ENCODE measurements around the gene KYNU.

Gene KYNU

DNA sequence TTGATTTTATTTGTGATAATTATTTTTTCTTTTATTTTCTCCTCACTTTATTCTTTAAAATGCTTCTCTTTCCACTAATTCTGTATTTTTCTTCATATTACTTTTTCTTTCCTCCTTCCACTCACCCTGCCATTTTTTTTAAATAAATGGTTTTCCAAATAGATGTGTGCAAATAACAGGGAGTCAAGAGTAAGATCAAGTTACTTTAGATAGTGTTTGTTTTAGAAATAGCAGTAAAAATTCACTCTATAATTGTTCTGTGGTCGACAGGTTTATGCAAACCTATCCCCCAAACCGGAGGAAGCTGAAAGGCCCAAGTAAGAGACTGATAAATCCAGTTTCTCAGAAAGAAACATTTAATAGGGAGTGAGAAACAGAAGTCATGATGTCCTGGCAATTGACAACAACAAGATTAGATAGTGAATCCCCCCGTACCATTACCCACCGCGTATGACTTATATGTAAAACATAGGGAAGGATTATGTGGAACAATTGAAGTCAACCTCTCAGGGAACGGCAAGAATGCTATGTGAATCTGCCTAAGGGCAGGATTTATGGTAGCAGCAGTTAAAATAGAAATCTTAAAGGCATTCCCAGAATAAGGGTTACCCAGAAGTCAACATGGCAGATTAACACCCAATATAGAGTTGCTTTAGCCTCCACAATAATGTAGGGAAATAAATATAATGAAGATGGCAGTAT, 75.5 kb downstream of the KYNU start:
- in situ Hi-C loops (cut with MboI; ENCODE audit: low sequenced_read_pairs): no loop called here

DNA sequence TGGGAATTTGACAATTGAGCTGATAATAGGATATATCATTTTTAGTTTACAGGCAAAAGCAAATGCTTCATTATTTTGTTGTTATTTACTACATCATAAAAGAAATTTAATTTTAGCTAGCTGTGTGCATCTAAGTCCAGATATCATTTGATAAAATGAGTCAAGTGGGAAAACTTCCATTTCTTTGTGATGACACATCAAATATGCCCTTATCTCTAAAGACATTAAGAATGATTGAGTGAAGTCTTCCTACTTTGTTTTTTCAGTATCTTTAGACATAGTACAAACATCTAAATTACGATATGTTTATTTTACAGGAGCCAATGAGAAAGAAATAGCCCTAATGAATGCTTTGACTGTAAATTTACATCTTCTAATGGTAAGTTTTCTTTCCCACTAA, 77.0 kb downstream of the KYNU start:
- in situ Hi-C loops (cut with MboI; ENCODE audit: low sequenced_read_pairs): no loop called here

DNA sequence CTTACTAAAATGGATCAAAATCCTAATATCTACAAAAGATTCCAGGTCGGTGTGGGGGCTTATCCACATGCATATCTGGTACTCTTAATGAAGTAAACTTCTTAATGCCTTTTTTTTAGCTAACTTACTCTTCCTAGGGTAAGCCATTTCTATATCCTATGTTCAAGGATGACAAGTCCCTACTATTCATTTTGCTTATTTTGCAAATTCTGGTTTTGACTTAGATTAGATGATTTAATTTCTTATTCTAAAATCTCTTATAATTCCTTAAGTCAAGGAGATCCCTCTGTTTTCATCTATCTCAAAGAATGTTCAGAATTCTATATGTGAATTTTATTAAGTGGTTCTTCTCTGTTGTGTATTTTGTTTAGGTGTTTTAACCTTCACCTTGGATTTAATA, 79.7 kb downstream of the KYNU start:
- in situ Hi-C loops (cut with MboI; ENCODE audit: low sequenced_read_pairs): no loop called here

DNA sequence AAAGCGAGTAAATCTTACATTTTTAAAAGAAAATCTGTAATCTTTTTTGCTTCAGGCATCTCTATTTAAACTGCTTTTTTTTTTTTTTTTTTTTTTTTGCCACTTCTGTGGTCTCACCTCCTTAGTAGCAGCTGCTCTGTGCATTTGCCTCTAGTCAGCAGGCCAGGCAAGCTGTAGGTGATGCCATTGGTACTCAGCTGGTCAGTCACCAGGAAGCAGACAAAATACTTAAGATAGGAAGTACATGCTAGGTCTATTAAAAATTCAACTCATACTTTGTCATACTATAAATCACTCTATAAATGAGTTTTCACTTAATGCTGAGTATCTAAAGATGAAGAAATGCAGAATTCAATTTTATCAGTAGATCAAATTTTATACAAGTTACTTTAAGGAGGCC, 83.7 kb downstream of the KYNU start:
- in situ Hi-C loops (cut with MboI; ENCODE audit: low sequenced_read_pairs): no loop called here

DNA sequence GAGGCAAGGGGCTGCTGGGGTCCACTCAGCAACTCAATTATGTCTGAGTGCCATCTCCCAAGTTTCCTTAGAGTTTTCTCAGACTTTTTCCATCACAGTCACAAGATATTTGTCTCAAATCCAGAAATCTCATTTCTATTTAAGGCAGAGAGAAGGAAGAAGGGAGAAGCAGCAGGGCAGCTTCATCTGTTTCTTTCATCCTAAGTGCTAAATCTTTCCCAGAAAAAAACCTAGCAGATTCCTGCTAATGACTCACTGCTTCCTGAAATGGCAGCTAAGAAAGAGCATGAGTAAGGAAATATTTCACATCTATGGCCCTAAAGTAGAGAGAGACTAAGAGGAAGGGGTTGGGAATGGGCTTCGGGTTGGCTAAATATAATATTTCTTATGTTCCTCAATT, 88.0 kb downstream of the KYNU start:
- in situ Hi-C loops (cut with MboI; ENCODE audit: low sequenced_read_pairs): no loop called here

- in situ Hi-C loops (cut with MboI; ENCODE audit: low sequenced_read_pairs): no loop called here
Measured at GRCh38 chr2:142966284-142966683, 88.8 kb downstream of the KYNU start.

DNA sequence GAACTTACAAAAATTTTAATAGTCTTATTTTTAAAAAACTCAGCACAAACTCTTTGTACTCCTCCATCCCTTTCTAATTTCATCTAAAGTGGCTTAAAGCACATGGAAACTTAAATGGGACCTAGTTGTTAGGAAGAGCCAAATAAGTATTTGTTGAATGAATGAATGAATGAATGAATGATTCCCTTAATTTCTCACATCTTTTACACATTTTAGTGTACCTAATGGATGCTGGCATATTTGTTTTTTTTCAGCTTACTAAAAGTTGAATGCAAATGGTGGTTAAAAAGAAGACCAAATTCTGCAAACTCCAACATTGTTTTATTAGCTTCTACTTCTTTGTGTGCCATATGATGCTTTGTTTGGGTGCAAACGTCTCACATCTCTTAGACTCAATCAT, 89.6 kb downstream of the KYNU start:
- in situ Hi-C loops (cut with MboI; ENCODE audit: low sequenced_read_pairs): no loop called here

DNA sequence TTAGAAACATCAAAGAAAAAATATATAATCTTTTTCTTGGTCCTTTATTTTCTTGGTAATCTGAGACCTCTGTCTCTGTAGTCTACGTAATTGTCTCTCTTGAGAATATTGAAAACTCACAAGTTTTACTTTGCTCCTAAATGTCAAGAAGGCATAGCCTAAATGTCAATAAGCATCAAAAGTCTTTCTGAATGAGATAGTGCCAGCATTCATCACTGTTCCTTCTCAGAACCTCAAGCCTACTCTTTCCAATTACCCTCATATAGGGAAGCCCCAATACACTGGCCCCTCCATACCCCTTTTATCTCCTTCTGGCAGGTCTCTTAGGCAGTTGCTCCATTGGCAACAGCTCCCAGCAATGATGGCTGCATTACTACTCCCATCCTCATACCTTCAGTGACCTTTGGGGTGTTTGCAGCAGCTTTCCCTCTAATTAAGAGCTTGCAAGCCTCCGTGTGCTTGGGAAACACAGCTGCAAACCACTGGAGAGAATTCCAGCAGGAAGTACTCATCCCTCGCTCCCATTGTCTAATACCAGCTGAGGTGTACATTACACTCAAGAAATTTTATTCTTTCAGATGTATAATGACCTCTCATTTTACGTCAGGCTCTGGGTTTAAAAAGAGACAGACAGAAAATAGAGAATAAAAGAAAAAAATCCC, 95.8 kb downstream of the KYNU start:
- in situ Hi-C loops (cut with MboI; ENCODE audit: low sequenced_read_pairs): no loop called here

GRCh38 chr2:142973822-142974207, 96.4 kb downstream of the KYNU start:
- in situ Hi-C loops (cut with MboI; ENCODE audit: low sequenced_read_pairs): no loop called here

DNA sequence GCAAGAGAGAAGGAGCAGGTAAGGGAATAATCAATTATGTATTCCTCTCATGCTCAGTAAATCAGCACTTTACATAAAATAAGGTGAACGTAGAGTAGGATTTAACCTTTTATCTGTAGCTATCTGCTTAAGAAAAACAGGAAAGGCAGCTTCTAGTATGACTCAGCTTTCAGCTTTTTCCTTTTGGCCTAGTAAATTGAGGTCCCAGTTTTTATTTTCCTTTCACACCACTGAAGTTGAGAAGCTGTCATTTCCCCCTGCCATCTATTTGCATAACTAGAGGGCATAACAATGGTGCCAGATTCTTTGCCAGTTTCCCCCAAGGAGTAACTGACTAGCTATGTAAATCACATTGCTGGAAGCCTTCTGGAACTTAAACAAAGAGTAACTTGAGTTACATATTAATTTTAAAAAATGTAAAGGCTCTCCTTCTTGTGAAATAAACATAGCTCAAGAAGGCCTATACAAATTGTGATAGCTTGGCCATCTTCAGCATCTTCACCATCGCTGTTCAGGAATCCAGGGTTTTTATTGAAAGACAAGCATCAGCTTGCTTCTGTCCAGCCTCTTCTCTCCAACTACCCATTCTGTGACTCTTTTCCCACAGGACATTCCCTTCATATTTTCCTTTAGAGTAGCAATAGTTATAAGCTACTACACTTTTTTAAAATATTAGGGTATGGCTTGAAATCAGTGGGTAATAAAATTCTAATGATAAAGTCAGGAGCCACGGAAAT, 97.0 kb downstream of the KYNU start:
- in situ Hi-C loops (cut with MboI; ENCODE audit: low sequenced_read_pairs): no loop called here

- in situ Hi-C loops (cut with MboI; ENCODE audit: low sequenced_read_pairs): no loop called here
Measured at GRCh38 chr2:142975239-142975638, 97.8 kb downstream of the KYNU start.

DNA sequence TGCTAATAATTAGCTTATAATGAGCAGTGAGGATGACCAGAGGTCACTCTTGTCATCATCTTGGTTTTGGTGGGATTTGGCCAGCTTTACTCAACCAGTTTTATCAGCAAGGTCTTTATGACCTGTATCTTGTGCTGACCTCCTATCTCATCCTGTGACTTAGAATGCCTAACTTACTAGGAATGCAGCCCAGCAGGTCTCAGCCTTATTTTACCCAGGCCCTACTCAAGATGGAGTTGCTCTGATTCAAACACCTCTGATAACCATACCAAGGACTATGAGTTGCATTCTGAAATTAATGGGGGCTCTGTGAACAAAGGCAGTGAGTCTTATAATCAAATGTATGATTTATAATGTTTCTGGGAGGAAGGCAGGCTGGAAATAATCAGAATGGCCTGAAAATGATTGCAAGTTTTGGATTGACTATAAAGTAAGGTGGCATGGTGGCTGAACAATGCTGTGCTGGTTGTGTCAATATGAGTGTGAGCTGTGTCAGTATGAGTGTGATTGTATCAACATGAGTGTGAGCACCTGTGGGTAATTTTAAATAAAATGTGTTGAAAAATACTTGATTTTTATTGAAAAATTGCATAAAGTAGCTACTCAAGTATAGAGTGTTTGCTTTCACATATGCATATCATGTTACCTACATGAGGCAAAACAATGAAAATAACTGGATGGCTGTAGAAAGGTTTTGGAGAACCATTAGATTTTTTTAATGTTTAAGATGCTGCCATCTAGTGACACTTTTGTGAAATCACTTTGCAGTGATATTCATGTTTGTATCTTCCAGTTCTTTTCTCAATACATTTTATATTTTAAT, 103.0 kb downstream of the KYNU start:
- in situ Hi-C loops (cut with MboI; ENCODE audit: low sequenced_read_pairs): no loop called here

DNA sequence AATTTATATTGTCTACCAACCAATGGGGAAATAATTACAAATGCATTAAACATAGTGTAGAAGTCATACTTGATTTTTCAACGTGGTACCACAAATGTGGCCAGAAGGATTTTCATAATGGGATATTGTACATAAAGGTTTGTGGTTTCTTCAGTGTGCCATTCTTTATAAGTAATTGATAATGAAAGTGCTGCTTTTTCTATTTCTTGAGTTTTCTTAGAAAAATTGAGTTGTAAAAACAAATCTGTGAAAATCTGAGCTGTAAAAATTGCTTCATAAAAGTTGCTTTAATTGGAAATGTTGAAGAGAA, 103.6 kb downstream of the KYNU start:
- in situ Hi-C loops (cut with MboI; ENCODE audit: low sequenced_read_pairs): no loop called here

DNA sequence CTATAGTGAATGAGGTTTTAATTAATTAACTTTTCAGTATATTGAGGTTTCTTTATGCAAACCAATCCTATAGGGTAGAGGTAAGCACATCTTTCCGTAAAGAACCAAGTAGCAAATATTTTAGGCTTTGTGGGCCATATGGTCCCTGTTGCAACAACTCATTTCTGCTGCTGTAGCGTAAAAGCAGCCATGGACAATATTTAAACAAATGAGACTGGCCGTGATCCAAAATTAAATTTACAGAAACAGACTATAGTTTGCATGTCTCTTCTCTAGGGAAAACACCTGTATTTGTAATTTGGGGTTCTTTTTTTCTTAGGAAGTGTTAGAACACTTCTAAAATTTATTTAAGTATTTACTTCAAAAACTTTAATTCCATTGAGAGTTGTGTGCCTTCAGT, 104.3 kb downstream of the KYNU start:
- in situ Hi-C loops (cut with MboI; ENCODE audit: low sequenced_read_pairs): no loop called here

DNA sequence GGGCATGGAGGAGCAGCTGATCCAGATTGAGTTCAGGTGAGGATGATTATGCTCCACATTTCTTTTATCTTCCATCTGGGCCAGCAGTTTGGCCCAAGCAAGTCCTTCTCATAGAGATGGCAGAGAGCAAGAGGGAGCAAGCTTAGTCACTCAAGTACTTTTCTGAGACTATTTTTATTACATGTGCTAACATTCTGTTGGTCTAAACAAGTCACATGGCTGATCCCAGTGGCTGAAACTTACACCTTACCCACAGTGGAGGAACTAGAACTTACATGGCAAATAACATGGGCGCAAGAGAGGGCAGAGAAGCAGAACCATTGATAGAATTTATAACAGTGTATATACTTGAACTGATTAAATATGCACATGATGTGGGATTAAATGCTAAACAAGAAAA, 105.7 kb downstream of the KYNU start:
- in situ Hi-C loops (cut with MboI; ENCODE audit: low sequenced_read_pairs): no loop called here

DNA sequence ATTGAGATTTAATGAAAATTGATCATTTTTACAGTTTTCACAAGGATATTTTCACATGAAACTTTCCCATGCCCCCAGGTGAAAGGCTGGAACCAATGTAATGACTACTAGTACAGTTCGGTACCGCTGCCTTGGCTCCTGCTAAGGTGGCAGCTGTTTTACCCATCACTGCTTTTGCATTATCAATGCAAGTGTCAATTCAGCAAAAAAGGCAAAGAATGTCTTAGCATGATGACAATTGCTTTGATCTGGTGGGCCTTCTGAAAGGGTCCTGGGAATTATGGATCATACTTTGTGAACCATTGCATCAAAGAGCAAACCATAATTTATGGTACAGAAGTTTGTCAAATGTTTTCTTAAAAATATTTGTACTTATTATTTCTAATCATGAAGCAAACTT, 107.2 kb downstream of the KYNU start:
- in situ Hi-C loops (cut with MboI; ENCODE audit: low sequenced_read_pairs): no loop called here

DNA sequence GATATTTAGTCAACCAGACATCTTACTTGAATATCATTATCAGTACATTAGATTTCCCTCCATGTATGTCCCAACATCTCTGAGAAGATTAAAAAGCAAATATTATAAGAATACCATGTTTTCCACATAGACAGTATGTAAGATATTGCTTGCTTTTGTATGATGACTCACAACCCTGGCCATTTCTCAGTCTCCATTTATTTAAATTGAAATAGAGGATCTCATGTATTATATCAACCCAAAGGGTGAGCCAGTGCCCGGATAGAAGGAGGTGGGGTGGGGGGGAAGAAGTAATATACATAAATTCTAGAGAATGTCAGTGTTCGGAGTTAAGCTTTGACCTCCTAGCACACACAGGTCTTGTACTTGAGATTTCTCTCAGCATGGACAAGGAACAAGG, 109.6 kb downstream of the KYNU start:
- in situ Hi-C loops (cut with MboI; ENCODE audit: low sequenced_read_pairs): no loop called here

DNA sequence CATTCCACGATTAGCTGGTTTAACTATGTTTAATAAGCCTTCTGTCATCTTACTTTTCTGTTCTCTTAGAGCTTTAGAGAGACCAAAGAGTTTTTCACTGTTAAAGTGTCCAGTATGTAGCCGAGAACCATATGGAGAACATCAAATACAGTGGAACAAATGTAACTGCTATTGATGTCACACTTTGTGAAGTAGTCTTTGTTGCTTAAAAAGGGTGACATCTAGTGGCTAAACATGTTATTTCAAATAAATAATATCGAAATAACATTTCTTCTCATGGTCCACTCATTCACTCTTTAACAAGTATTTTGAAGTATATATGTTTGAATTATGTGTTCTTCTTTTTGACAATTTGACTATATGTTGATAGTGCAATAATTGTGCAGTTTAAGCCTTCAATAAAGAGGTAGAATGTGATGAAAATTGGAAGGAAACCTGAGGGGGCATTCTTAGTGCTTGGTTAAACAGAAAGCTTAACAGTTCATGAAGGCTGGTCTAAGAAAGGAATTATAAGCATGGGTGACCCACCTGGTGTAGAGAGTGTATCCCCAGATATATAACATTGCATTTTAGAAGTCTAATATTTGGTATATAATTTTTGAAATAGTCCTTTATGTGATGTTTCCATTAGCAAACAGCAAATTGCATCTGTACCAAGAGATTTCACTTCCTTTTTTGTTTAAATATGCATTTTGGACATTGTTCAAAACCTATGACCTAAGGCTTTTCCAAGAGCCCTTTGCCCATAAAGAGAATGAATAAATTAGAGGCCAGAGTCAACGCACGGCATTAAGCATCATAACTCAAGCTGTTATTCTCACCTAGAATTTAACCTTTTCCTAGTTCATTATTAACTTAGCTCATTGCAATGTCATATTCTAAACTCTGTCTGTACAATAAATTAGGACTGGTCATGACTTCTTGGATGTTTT, 112.1 kb downstream of the KYNU start:
- in situ Hi-C loops (cut with MboI; ENCODE audit: low sequenced_read_pairs): no loop called here

- in situ Hi-C loops (cut with MboI; ENCODE audit: low sequenced_read_pairs): no loop called here
Measured at GRCh38 chr2:142991295-142991694, 113.8 kb downstream of the KYNU start.

DNA sequence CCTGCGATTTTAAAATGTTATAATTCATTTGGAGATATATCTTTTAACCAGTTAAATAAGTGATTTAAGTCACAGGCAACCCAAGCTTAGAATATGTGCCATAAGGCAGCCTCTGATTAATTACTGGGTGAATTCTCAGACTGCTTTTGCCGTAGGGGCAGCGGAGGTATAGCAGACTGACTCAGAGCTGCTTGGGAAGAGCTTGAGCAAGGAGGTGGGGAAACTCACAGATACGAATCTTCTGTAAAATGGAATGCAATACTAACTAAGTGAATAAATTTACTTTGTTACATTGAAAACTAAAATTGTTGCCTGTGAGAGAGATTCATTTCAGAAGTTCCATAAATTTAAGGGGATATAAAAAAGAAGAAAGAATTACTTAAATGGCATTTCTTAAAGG, 115.4 kb downstream of the KYNU start:
- in situ Hi-C loops (cut with MboI; ENCODE audit: low sequenced_read_pairs): no loop called here

GRCh38 chr2:142993771-142994170, 116.3 kb downstream of the KYNU start:
- in situ Hi-C loops (cut with MboI; ENCODE audit: low sequenced_read_pairs): no loop called here

All from HL-60/S4 treated with retinoic acid at 250 ng/mL for 4 days and 3 days (cell line).